Gastroesophageal sphincter (tissue), 4 donors: Measurements from ENCODE around the gene SMAD1. TPM values are rescaled to one million over a fixed set of nuclear protein-coding genes. Genes with fewer than 3 reads are reported as not detected.

Experiments
- ATAC-seq: fragments of 150-250 bp; one replicate; pipeline ENCODE4 v1.9.1; 2016; ENCODE audit warnings: mild to moderate bottlenecking, moderate library complexity
- H3K27ac ChIP-seq, 4 donors: fragments of 200-600 bp; sonication (generic) in 3 of 4; 1 replicate in 3 of 4; 2 replicates in 1 of 4; pipeline ENCODE4 v1.5.1; 2016 to 2019
- H3K27me3 ChIP-seq: fragments of 200-600 bp; sonication (generic); one replicate; pipeline ENCODE4 v1.5.1; 2019
- H3K36me3 ChIP-seq, 2 donors: fragments of 200-600 bp; sonication (generic); one replicate each; pipeline ENCODE4 v1.5.1; 2019; ENCODE audit warnings: control low read depth in 1 of 2
- H3K4me1 ChIP-seq, 3 donors: fragments of 200-600 bp; sonication (generic); 1 replicate in 2 of 3; 2 replicates in 1 of 3; pipeline ENCODE4 v1.5.1; 2016 to 2019; ENCODE audit warnings: control low read depth in 2 of 3
- H3K4me3 ChIP-seq, 2 donors: fragments of 200-600 bp; sonication (generic); one replicate each; pipeline ENCODE4 v1.5.1; 2019; ENCODE audit warnings: mild to moderate bottlenecking in 1 of 2, moderate library complexity in 1 of 2
- H3K9me3 ChIP-seq, 3 donors: fragments of 200-600 bp; sonication (generic); one replicate each; pipeline ENCODE4 v1.5.1; 2017 to 2019; ENCODE audit warnings: control low read depth in 2 of 3
- EP300 ChIP-seq: sonication (generic); formaldehyde crosslinking; IDR thresholded peaks from one replicate; pipeline ENCODE4 v1.6.1; 2017; ENCODE audit warnings: antibody characterized with exemption, mild to moderate bottlenecking
- POLR2A ChIP-seq, 2 donors: fragments of 450-650 bp; IDR thresholded peaks; one replicate each; pipeline ENCODE4 v1.6.1; 2017; ENCODE audit warnings: antibody characterized with exemption in 2 of 2, mild to moderate bottlenecking in 2 of 2, moderate library complexity in 1 of 2
- POLR2AphosphoS5 ChIP-seq: sonication (generic); formaldehyde crosslinking; IDR thresholded peaks from one replicate; pipeline ENCODE4 v1.6.1; 2017; ENCODE audit warnings: antibody characterized with exemption
- WGBS, 2 donors: methylation state at CpG; one replicate each; pipeline ENCODE4 v1.1.5; 2018; ENCODE audit warnings: low coverage in 1 of 2; 5-methylcytosine and 5-hydroxymethylcytosine counted together
- total RNA-seq, 4 donors: library from RNA; depleted of rRNA; stranded (reverse); fragments of >200 nt; gene quantifications; one replicate each; pipeline ENCODE4 v1.1.0, GENCODE V29; 2016
- TF ChIP-seq, protein P1 (sequence below), 4 experiments: fragments of 200-600 bp in 2 of 4; fragments of 450-650 bp in 2 of 4; sonication (generic) in 1 of 4; IDR thresholded peaks; one replicate each; pipeline ENCODE4 v1.5.1; 2017 to 2019; ENCODE audit warnings: antibody characterized with exemption in 4 of 4, mild to moderate bottlenecking in 2 of 4, moderate library complexity in 2 of 4

Gene SMAD1
- total RNA-seq, 4 donors from 2014 or later, result 26.3 to 37.8 (median 29.2) TPM

DNA sequence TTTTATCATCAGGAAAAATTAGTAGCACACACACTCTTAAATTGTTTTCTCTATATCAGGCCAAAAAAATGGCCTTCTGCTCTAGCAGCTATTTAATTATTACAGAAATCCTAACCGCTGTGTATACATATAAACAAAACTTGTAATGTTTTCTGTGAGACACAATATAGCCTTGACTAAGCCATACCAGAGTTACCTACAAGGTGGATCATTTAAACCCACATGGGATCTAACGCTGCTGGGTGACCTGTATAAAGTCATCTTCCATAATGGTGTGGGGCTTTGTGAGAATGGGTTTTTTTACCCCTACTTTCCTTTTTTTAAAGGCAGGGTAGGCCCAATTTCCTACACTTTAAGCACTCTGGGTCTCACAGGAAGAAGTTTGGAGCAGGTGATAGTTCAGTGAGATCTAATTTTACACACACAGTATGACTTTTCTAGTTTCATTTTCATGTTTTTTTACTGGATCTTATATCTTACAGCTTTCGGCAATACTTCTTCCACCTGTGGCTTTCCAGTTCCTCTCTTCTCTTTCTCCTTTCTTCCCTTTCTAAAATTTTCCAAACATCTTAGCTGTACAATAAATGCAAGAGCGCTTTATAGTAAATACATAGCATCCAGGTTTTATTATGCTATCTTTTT, 70.6 kb downstream of the SMAD1 start:
- peaks cover 0 to 16% (median 0%) of the 10 kb centered on the region in 3 donors for H3K4me1 ChIP-seq
- H3K9me3 ChIP-seq, result no peaks in the 10 kb centered on the region
- no peak overlapping the region for H3K27ac ChIP-seq
- no peak overlapping the region for H3K4me3 ChIP-seq
- no peaks in the 10 kb centered on the region for H3K27me3 ChIP-seq
- ATAC-seq, result no peak
- H3K36me3 ChIP-seq, result peaks cover 0 to 44% of the 10 kb centered on the region in 2 donors
- TF ChIP-seq EP300 (no peak), POLR2AphosphoS5 (no peak), POLR2A (IDR thresholded peaks at IDR 0.05) (no peak)
- TF ChIP-seq, protein P1, sequence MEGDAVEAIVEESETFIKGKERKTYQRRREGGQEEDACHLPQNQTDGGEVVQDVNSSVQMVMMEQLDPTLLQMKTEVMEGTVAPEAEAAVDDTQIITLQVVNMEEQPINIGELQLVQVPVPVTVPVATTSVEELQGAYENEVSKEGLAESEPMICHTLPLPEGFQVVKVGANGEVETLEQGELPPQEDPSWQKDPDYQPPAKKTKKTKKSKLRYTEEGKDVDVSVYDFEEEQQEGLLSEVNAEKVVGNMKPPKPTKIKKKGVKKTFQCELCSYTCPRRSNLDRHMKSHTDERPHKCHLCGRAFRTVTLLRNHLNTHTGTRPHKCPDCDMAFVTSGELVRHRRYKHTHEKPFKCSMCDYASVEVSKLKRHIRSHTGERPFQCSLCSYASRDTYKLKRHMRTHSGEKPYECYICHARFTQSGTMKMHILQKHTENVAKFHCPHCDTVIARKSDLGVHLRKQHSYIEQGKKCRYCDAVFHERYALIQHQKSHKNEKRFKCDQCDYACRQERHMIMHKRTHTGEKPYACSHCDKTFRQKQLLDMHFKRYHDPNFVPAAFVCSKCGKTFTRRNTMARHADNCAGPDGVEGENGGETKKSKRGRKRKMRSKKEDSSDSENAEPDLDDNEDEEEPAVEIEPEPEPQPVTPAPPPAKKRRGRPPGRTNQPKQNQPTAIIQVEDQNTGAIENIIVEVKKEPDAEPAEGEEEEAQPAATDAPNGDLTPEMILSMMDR (IDR thresholded peaks at IDR 0.05), result no peak
- WGBS, 2 donors, result 82 to 83% methylated on average over 4 of the region's 4 CpGs

DNA sequence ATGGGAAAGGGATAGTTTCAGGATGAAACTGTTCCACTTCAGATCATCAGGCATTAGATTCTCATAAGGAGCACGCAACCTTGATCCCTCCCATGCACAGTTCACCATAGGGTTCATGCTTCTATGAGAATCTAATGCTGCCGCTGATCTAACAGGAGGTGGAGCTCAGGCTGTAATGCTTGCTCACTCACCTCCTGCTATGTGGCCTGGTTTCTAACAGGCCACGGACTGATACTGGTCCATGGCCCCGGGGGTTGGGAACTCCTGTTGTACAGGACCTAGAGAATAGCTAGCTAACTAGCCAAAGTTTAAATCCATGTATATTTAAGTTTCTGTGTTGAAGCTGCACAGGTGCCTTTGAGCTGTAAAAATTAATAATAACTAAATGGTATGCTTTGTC, 71.7 kb downstream of the SMAD1 start:
- Histone ChIP-seq H3K4me3 (no peak overlapping the region), H3K4me1 (peaks cover 0 to 19% (median 0%) of the 10 kb centered on the region in 3 donors), H3K9me3 (no peaks in the 10 kb centered on the region), H3K27me3 (no peaks in the 10 kb centered on the region), H3K27ac (no peak overlapping the region), H3K36me3 (peaks cover 0 to 33% of the 10 kb centered on the region in 2 donors)
- TF ChIP-seq EP300 (no peak), POLR2AphosphoS5 (no peak), POLR2A (IDR thresholded peaks at IDR 0.05) (no peak)
- TF ChIP-seq, protein P1 (IDR thresholded peaks at IDR 0.05), result no peak
- 75 to 83% methylated on average over 1 to 2 of the region's 4 CpGs for WGBS, 2 donors
- ATAC-seq, result no peak

DNA sequence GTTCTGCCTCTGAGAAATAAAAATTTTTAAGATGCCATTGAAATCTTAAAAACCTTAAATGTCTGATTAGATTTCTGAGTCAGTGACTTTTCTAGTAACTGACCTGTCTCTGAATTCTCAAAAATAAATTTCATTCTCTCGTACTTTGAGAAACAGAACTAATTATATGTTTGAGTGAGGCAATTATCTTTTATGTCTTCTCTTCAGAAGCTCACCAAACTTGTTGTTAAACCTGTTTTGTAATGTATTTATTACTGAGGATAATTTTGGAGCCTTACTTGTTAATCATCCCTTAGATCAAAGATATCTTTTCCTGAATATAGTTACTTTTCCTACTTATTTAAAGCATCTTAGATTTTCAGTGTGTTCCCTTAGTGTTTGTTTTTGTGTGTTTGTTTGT, 73.0 kb downstream of the SMAD1 start:
- TF ChIP-seq POLR2A (IDR thresholded peaks at IDR 0.05) (no peak), EP300 (no peak), POLR2AphosphoS5 (no peak)
- TF ChIP-seq, protein P1 (IDR thresholded peaks at IDR 0.05), result no peak
- H3K27me3 ChIP-seq, result no peaks in the 10 kb centered on the region
- no peak overlapping the region for H3K4me3 ChIP-seq
- peaks cover 0 to 31% of the 10 kb centered on the region in 2 donors for H3K36me3 ChIP-seq
- no peak overlapping the region for H3K27ac ChIP-seq
- H3K9me3 ChIP-seq, result no peaks in the 10 kb centered on the region
- ATAC-seq, result no peak
- H3K4me1 ChIP-seq, result peaks cover 0 to 19% (median 0%) of the 10 kb centered on the region in 3 donors
- whole genome bisulfite sequencing, 2 donors, result 65 to 71% methylated on average over 1 of the region's 1 CpG

DNA sequence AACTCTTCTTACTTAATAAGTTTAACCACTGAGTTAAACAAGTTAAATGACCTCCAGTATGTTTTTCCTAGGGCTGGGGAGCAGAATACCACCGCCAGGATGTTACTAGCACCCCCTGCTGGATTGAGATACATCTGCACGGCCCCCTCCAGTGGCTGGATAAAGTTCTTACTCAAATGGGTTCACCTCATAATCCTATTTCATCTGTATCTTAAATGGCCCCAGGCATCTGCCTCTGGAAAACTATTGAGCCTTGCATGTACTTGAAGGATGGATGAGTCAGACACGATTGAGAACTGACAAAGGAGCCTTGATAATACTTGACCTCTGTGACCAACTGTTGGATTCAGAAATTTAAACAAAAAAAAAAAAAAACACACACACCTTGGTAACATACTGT, 76.1 kb downstream of the SMAD1 start:
- H3K27ac ChIP-seq, result no peak overlapping the region
- TF ChIP-seq, protein P1 (IDR thresholded peaks at IDR 0.05), result peak; percentile 81 to 89 (median 85)
- TF ChIP-seq EP300, result no peak
- no peak overlapping the region for H3K4me3 ChIP-seq
- H3K27me3 ChIP-seq, result no peaks in the 10 kb centered on the region
- H3K4me1 ChIP-seq, result peaks cover 0 to 5% (median 0%) of the 10 kb centered on the region in 3 donors
- H3K9me3 ChIP-seq, result no peaks in the 10 kb centered on the region
- peaks cover 0 to 37% of the 10 kb centered on the region in 2 donors for H3K36me3 ChIP-seq
- peak; percentile 79 for ATAC-seq
- 23 to 24% methylated on average over 3 of the region's 3 CpGs for WGBS, 2 donors

DNA sequence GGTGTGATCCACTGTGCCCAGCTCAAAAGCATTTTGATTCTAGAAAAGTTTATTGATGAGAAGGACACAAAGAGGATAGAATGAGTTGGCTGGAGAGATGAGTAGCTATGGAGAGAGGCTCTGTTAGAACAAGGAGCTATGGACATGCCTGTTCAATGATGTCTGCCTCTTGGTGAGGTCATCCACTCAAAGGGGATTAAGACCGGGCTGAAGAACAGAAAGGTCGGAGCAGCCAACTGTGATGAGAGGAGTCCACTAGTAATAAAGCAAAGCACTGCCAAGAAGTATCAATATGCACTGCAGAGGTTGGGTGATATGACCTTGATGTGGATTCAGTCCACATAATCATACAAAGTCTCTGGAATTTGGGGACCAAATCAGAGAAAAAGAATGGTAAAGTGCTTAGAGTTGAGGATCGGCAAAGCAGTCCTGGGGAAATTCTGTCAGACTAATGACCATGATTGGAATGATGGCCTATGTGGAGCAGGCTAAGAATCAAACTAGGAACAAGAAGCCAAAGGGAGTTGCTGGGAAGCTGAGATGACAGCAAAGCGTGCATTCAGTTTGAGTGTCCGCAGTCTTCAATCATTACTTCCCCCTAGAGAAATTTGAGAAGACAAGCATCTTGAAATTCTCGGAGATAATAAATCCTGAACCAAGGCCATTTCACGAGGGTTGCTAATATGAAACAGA, 81.8 kb downstream of the SMAD1 start:
- no peaks in the 10 kb centered on the region for H3K9me3 ChIP-seq
- 80 to 85% methylated on average over 6 to 7 of the region's 7 CpGs for WGBS, 2 donors
- H3K27ac ChIP-seq, result no peak overlapping the region
- TF ChIP-seq EP300 (no peak), POLR2AphosphoS5 (no peak), POLR2A (IDR thresholded peaks at IDR 0.05) (no peak)
- TF ChIP-seq, protein P1 (IDR thresholded peaks at IDR 0.05), result no peak
- no peak for ATAC-seq
- H3K36me3 ChIP-seq, result peaks cover 0 to 14% of the 10 kb centered on the region in 2 donors
- no peaks in the 10 kb centered on the region for H3K4me1 ChIP-seq
- H3K4me3 ChIP-seq, result no peak overlapping the region
- H3K27me3 ChIP-seq, result no peaks in the 10 kb centered on the region
